A673 (cell line): ENCODE results near the gene MUL1. TPM values are rescaled to one million over a fixed set of nuclear protein-coding genes. Genes with fewer than 3 reads are reported as not detected.
"Not testable (repeated sequence)": the region's sequence is repeated elsewhere in the genome, so short reads cannot be mapped to it uniquely, and the experiment has no call there.

Source experiments
- BruUV-seq: library from RNA; stranded (reverse); fragments of 400-500 nt; replicated peaks from 2 replicates; lab custom pipeline; 2021; lab: Mats Ljungman, UMichigan
- CTCF ChIA-PET: fragments of 300-600 bp; sonication (Branson Sonifier 250); formaldehyde crosslinking; loops from one replicate; lab custom pipeline; 2022; ENCODE audit warnings: antibody characterized with exemption; lab: Charles Lee
- POLR2A ChIA-PET: fragments of 300-600 bp; sonication (Branson Sonifier 250); formaldehyde crosslinking; loops from one replicate; lab custom pipeline; 2022; ENCODE audit warnings: antibody characterized with exemption; ENCODE audit not compliant: low non-redundant PET; lab: Charles Lee
- DNase-seq: peaks from one replicate; pipeline ENCODE4 v3.0.0-alpha.2; 2015; ENCODE audit warnings: low spot score
- H3K27ac ChIP-seq: fragments of 200-600 bp; sonication (generic); 2 replicates; pipeline ENCODE4 v1.5.1; 2016; ENCODE audit warnings: mixed run types, low read depth, mild to moderate bottlenecking, mixed read lengths, antibody characterized with exemption, low read length; ENCODE audit not compliant: poor library complexity, severe bottlenecking
- H3K27me3 ChIP-seq: fragments of 200-600 bp; sonication (generic); replicated peaks from 2 replicates; pipeline ENCODE4 v1.6.1; 2017; ENCODE audit warnings: mixed run types, low read depth, mild to moderate bottlenecking, mixed read lengths, antibody characterized with exemption, low read length; ENCODE audit not compliant: insufficient read depth, poor library complexity
- H3K36me3 ChIP-seq: fragments of 200-600 bp; sonication (generic); 2 replicates; pipeline ENCODE4 v1.6.1; 2016; ENCODE audit warnings: mixed run types, mild to moderate bottlenecking, mixed read lengths, antibody characterized with exemption, low read length; ENCODE audit not compliant: insufficient read depth, poor library complexity, severe bottlenecking
- H3K4me1 ChIP-seq: fragments of 200-600 bp; sonication (generic); 2 replicates; pipeline ENCODE4 v1.6.1; 2017; ENCODE audit warnings: mixed run types, mild to moderate bottlenecking, mixed read lengths, antibody characterized with exemption, low read length; ENCODE audit not compliant: insufficient read depth, poor library complexity, severe bottlenecking
- H3K4me3 ChIP-seq: fragments of 200-600 bp; sonication (generic); 2 replicates; pipeline ENCODE4 v1.5.1; 2016; ENCODE audit warnings: low read depth, mixed run types, mild to moderate bottlenecking, mixed read lengths, low read length; ENCODE audit not compliant: poor library complexity, severe bottlenecking
- H3K9me3 ChIP-seq: fragments of 200-600 bp; sonication (generic); 2 replicates; pipeline ENCODE4 v1.6.1; 2016; ENCODE audit warnings: mixed run types, low read depth, mild to moderate bottlenecking, mixed read lengths, antibody characterized with exemption, low read length; ENCODE audit not compliant: poor library complexity, severe bottlenecking
- CTCF ChIP-seq: fragments of 300-800, 200-600 bp; sonication (generic); conservative IDR thresholded peaks from 2 replicates; pipeline ENCODE4 v1.5.1; 2017; ENCODE audit warnings: low read depth, mild to moderate bottlenecking, antibody characterized with exemption, low read length, moderate library complexity, mixed read lengths
- EZH2 ChIP-seq: fragments of 200-600 bp; sonication (generic); IDR thresholded peaks from 2 replicates; pipeline ENCODE4 v1.6.1; 2017; ENCODE audit warnings: borderline replicate concordance, low read depth, mild to moderate bottlenecking, mixed read lengths, antibody characterized with exemption, low read length; ENCODE audit not compliant: poor library complexity, severe bottlenecking
- intact Hi-C: fragments of 100-400 bp; cut with micrococcal nuclease; formaldehyde crosslinking; loops from one replicate; pipeline ENCODE4 v1.10.0; 2022; ENCODE audit not compliant: unreplicated experiment
- total RNA-seq: library from RNA; stranded (reverse); gene quantifications from 2 replicates; pipeline ENCODE4 v1.2.3, GENCODE V29; 2021

The MUL1 gene
- total RNA-seq, 1 experiment from 2014 or later: 21.6 TPM

- intact Hi-C loops: no loop called here
Observed at GRCh38 chr1:20498116-20498515, 9.8 kb downstream of the MUL1 start.

GRCh38 chr1:20497506-20497905 lies 10.4 kb downstream of the MUL1 start:
- no TSS peak for BruUV-seq
- intact Hi-C loops: no loop called here
- H3K36me3 ChIP-seq: peaks cover 32% of the 10 kb centered on the region
- no peak overlapping the region for H3K4me3 ChIP-seq
- peaks cover 6% of the 10 kb centered on the region for H3K4me1 ChIP-seq
- H3K9me3 ChIP-seq: no peaks in the 10 kb centered on the region
- TF ChIP-seq CTCF (no peak), EZH2 (no peak)
- DNase-seq: no peak
- ChIA-PET CTCF (no interaction called here), POLR2A (no interaction called here)
- no peaks in the 10 kb centered on the region for H3K27me3 ChIP-seq
- no peak overlapping the region for H3K27ac ChIP-seq

More at GRCh38 chr1:20498116-20498515, 9.8 kb downstream of the MUL1 start:
- Histone ChIP-seq H3K9me3 (no peaks in the 10 kb centered on the region), H3K4me1 (peaks cover 6% of the 10 kb centered on the region), H3K4me3 (no peak overlapping the region), H3K27me3 (no peaks in the 10 kb centered on the region), H3K36me3 (peaks cover 32% of the 10 kb centered on the region), H3K27ac (no peak overlapping the region)
- ChIA-PET POLR2A (no interaction called here), CTCF (no interaction called here)
- no TSS peak for BruUV-seq
- no peak for TF ChIP-seq CTCF
- TF ChIP-seq EZH2: no peak
- no peak for DNase-seq

- intact Hi-C loops: not testable (repeated sequence)
Observed at GRCh38 chr1:20496725-20497383, 11.1 kb downstream of the MUL1 start.

GRCh38 chr1:20496241-20496661 lies 11.7 kb downstream of the MUL1 start:
- Histone ChIP-seq H3K4me1 (peaks cover 6% of the 10 kb centered on the region), H3K36me3 (peaks cover 22% of the 10 kb centered on the region), H3K4me3 (no peak overlapping the region), H3K9me3 (no peaks in the 10 kb centered on the region), H3K27me3 (no peaks in the 10 kb centered on the region), H3K27ac (no peak overlapping the region)
- intact Hi-C loops: no loop called here
- CTCF ChIA-PET: no interaction called here
- DNase-seq: no peak
- TF ChIP-seq EZH2 (no peak), CTCF (no peak)
- POLR2A ChIA-PET: no interaction called here
- no TSS peak for BruUV-seq

More at GRCh38 chr1:20496725-20497383, 11.1 kb downstream of the MUL1 start:
- H3K27ac ChIP-seq, H3K4me1 ChIP-seq, BruUV-seq, DNase-seq, H3K4me3 ChIP-seq, CTCF ChIA-PET, POLR2A ChIA-PET, H3K27me3 ChIP-seq, H3K9me3 ChIP-seq: not testable (repeated sequence)
- H3K36me3 ChIP-seq: peaks cover 28% of the 10 kb centered on the region
